ENCODE measurements around the gene UBASH3A.

The UBASH3A gene

GRCh38 chr21:42374864-42375499, 28.7 kb upstream of the UBASH3A start:
- Histone ChIP-seq H3K36me3 (ENCODE audit: control insufficient read depth, insufficient read depth, low read length) (no peaks in the 10 kb centered on the region), H3K4me3 (ENCODE audit: extremely low read depth, insufficient read depth, low read length, poor library complexity, severe bottlenecking) (no peak overlapping the region), H3K27ac (ENCODE audit: low read depth, low read length, severe bottlenecking) (no peak overlapping the region), H3K9me3 (ENCODE audit: control insufficient read depth, low read length) (no peaks in the 10 kb centered on the region), H3K4me1 (ENCODE audit: control insufficient read depth, insufficient read depth, low read length, poor library complexity, severe bottlenecking) (no peaks in the 10 kb centered on the region)
- WGBS, 2 experiments (ENCODE audit: insufficient coverage in 2 of 2): 31 to 37% methylated on average over 17 to 20 of the region's 23 CpGs

- no peak overlapping the region for H3K27ac ChIP-seq (ENCODE audit: low read depth, low read length, severe bottlenecking)
- H3K4me3 ChIP-seq (ENCODE audit: extremely low read depth, insufficient read depth, low read length, poor library complexity, severe bottlenecking): no peak overlapping the region
- no peaks in the 10 kb centered on the region for H3K36me3 ChIP-seq (ENCODE audit: control insufficient read depth, insufficient read depth, low read length)
- H3K9me3 ChIP-seq (ENCODE audit: control insufficient read depth, low read length): no peaks in the 10 kb centered on the region
- WGBS, 2 experiments (ENCODE audit: insufficient coverage in 2 of 2): 82 to 88% methylated on average over 8 to 11 of the region's 11 CpGs
- H3K4me1 ChIP-seq (ENCODE audit: control insufficient read depth, insufficient read depth, low read length, poor library complexity, severe bottlenecking): no peaks in the 10 kb centered on the region
Observed at GRCh38 chr21:42375506-42375905, 28.2 kb upstream of the UBASH3A start.

- no peak overlapping the region for H3K4me3 ChIP-seq (ENCODE audit: extremely low read depth, insufficient read depth, low read length, poor library complexity, severe bottlenecking)
- WGBS, 2 experiments (ENCODE audit: insufficient coverage in 2 of 2): 100% methylated on average over 1 to 2 of the region's 3 CpGs
- no peaks in the 10 kb centered on the region for H3K9me3 ChIP-seq (ENCODE audit: control insufficient read depth, low read length)
- no peaks in the 10 kb centered on the region for H3K4me1 ChIP-seq (ENCODE audit: control insufficient read depth, insufficient read depth, low read length, poor library complexity, severe bottlenecking)
- no peaks in the 10 kb centered on the region for H3K36me3 ChIP-seq (ENCODE audit: control insufficient read depth, insufficient read depth, low read length)
- H3K27ac ChIP-seq (ENCODE audit: low read depth, low read length, severe bottlenecking): no peak overlapping the region
Observed at GRCh38 chr21:42375966-42376337, 27.8 kb upstream of the UBASH3A start.

GRCh38 chr21:42376338-42376982, 27.2 kb upstream of the UBASH3A start:
- Histone ChIP-seq H3K9me3 (ENCODE audit: control insufficient read depth, low read length) (no peaks in the 10 kb centered on the region), H3K4me3 (ENCODE audit: extremely low read depth, insufficient read depth, low read length, poor library complexity, severe bottlenecking) (no peak overlapping the region), H3K36me3 (ENCODE audit: control insufficient read depth, insufficient read depth, low read length) (no peaks in the 10 kb centered on the region), H3K4me1 (ENCODE audit: control insufficient read depth, insufficient read depth, low read length, poor library complexity, severe bottlenecking) (no peaks in the 10 kb centered on the region), H3K27ac (ENCODE audit: low read depth, low read length, severe bottlenecking) (no peak overlapping the region)
- 87 to 91% methylated on average over 22 to 29 of the region's 32 CpGs for WGBS, 2 experiments (ENCODE audit: insufficient coverage in 2 of 2)

GRCh38 chr21:42377211-42377950, 26.3 kb upstream of the UBASH3A start:
- Histone ChIP-seq H3K9me3 (ENCODE audit: control insufficient read depth, low read length) (no peaks in the 10 kb centered on the region), H3K4me3 (ENCODE audit: extremely low read depth, insufficient read depth, low read length, poor library complexity, severe bottlenecking) (no peak overlapping the region), H3K4me1 (ENCODE audit: control insufficient read depth, insufficient read depth, low read length, poor library complexity, severe bottlenecking) (no peaks in the 10 kb centered on the region), H3K36me3 (ENCODE audit: control insufficient read depth, insufficient read depth, low read length) (no peaks in the 10 kb centered on the region), H3K27ac (ENCODE audit: low read depth, low read length, severe bottlenecking) (no peak overlapping the region)
- 82 to 86% methylated on average over 23 to 24 of the region's 24 CpGs for WGBS, 2 experiments (ENCODE audit: insufficient coverage in 2 of 2)

- Histone ChIP-seq H3K27ac (ENCODE audit: low read depth, low read length, severe bottlenecking) (no peak overlapping the region), H3K4me3 (ENCODE audit: extremely low read depth, insufficient read depth, low read length, poor library complexity, severe bottlenecking) (no peak overlapping the region), H3K4me1 (ENCODE audit: control insufficient read depth, insufficient read depth, low read length, poor library complexity, severe bottlenecking) (no peaks in the 10 kb centered on the region), H3K9me3 (ENCODE audit: control insufficient read depth, low read length) (no peaks in the 10 kb centered on the region), H3K36me3 (ENCODE audit: control insufficient read depth, insufficient read depth, low read length) (no peaks in the 10 kb centered on the region)
- 84 to 92% methylated on average over 2 to 3 of the region's 5 CpGs for WGBS, 2 experiments (ENCODE audit: insufficient coverage in 2 of 2)
Observed at GRCh38 chr21:42377951-42378340, 25.8 kb upstream of the UBASH3A start.

- Histone ChIP-seq H3K4me1 (ENCODE audit: control insufficient read depth, insufficient read depth, low read length, poor library complexity, severe bottlenecking) (no peaks in the 10 kb centered on the region), H3K27ac (ENCODE audit: low read depth, low read length, severe bottlenecking) (no peak overlapping the region), H3K36me3 (ENCODE audit: control insufficient read depth, insufficient read depth, low read length) (no peaks in the 10 kb centered on the region), H3K4me3 (ENCODE audit: extremely low read depth, insufficient read depth, low read length, poor library complexity, severe bottlenecking) (no peak overlapping the region), H3K9me3 (ENCODE audit: control insufficient read depth, low read length) (no peaks in the 10 kb centered on the region)
- WGBS, 2 experiments (ENCODE audit: insufficient coverage in 2 of 2): 82 to 88% methylated on average over 5 to 7 of the region's 8 CpGs
Observed at GRCh38 chr21:42378418-42378817, 25.3 kb upstream of the UBASH3A start.

GRCh38 chr21:42379426-42380215, 24.1 kb upstream of the UBASH3A start:
- no peak overlapping the region for H3K4me3 ChIP-seq (ENCODE audit: extremely low read depth, insufficient read depth, low read length, poor library complexity, severe bottlenecking)
- 82% methylated on average over 11 to 16 of the region's 17 CpGs for WGBS, 2 experiments (ENCODE audit: insufficient coverage in 2 of 2)

GRCh38 chr21:42381347-42381984, 22.2 kb upstream of the UBASH3A start:
- H3K4me3 ChIP-seq (ENCODE audit: extremely low read depth, insufficient read depth, low read length, poor library complexity, severe bottlenecking): no peak overlapping the region
- H3K9me3 ChIP-seq (ENCODE audit: control insufficient read depth, low read length): no peaks in the 10 kb centered on the region
- WGBS, 2 experiments (ENCODE audit: insufficient coverage in 2 of 2): 57% methylated on average over 1 of the region's 1 CpG; no CpG with 5 or more reads in 1 of the 2 experiments
- no peaks in the 10 kb centered on the region for H3K36me3 ChIP-seq (ENCODE audit: control insufficient read depth, insufficient read depth, low read length)
- no peak overlapping the region for H3K27ac ChIP-seq (ENCODE audit: low read depth, low read length, severe bottlenecking)
- no peaks in the 10 kb centered on the region for H3K4me1 ChIP-seq (ENCODE audit: control insufficient read depth, insufficient read depth, low read length, poor library complexity, severe bottlenecking)

More at GRCh38 chr21:42379426-42380215, 24.1 kb upstream of the UBASH3A start:
- Histone ChIP-seq H3K27ac (ENCODE audit: low read depth, low read length, severe bottlenecking) (no peak overlapping the region), H3K36me3 (ENCODE audit: control insufficient read depth, insufficient read depth, low read length) (no peaks in the 10 kb centered on the region), H3K4me1 (ENCODE audit: control insufficient read depth, insufficient read depth, low read length, poor library complexity, severe bottlenecking) (no peaks in the 10 kb centered on the region), H3K9me3 (ENCODE audit: control insufficient read depth, low read length) (no peaks in the 10 kb centered on the region)

- no peaks in the 10 kb centered on the region for H3K36me3 ChIP-seq (ENCODE audit: control insufficient read depth, insufficient read depth, low read length)
- H3K4me3 ChIP-seq (ENCODE audit: extremely low read depth, insufficient read depth, low read length, poor library complexity, severe bottlenecking): no peak overlapping the region
- 93 to 98% methylated on average over 5 to 6 of the region's 6 CpGs for WGBS, 2 experiments (ENCODE audit: insufficient coverage in 2 of 2)
Observed at GRCh38 chr21:42382915-42383314, 20.8 kb upstream of the UBASH3A start.

More at GRCh38 chr21:42382915-42383314, 20.8 kb upstream of the UBASH3A start:
- Histone ChIP-seq H3K4me1 (ENCODE audit: control insufficient read depth, insufficient read depth, low read length, poor library complexity, severe bottlenecking) (peaks cover 6% of the 10 kb centered on the region), H3K27ac (ENCODE audit: low read depth, low read length, severe bottlenecking) (no peak overlapping the region), H3K9me3 (ENCODE audit: control insufficient read depth, low read length) (no peaks in the 10 kb centered on the region)

Measured in mesodermal cell (in vitro differentiated cells).